CD4-positive, alpha-beta T cell treated with Interferon gamma for 1 hour (primary cell): ENCODE results near the gene SMO.
"Not testable (repeated sequence)": the region's sequence is repeated elsewhere in the genome, so short reads cannot be mapped to it uniquely, and the experiment has no call there.

ENCODE experiments used
- DNase-seq: peaks from one replicate; pipeline ENCODE4 v3.0.0-alpha.2; 2020

Gene SMO

GRCh38 chr7:129210256-129210988, 22.0 kb downstream of the SMO start:
- peak; percentile 58 for DNase-seq

- DNase-seq = no peak
These were observed 22.5 kb downstream of the SMO start for GRCh38 chr7:129210989-129211312.

- DNase-seq = no peak
These were observed 23.7 kb downstream of the SMO start for GRCh38 chr7:129212126-129212525.

- DNase-seq = no peak
These were observed 24.2 kb downstream of the SMO start for GRCh38 chr7:129212596-129212995.

- DNase-seq = no peak
These were observed 25.4 kb downstream of the SMO start for GRCh38 chr7:129213828-129214227.

- not testable (repeated sequence) for DNase-seq
These were observed 27.3 kb downstream of the SMO start for GRCh38 chr7:129215691-129216090.

GRCh38 chr7:129216101-129216715, 27.8 kb downstream of the SMO start:
- not testable (repeated sequence) for DNase-seq

GRCh38 chr7:129216821-129217416, 28.5 kb downstream of the SMO start:
- not testable (repeated sequence) for DNase-seq

GRCh38 chr7:129218514-129219062, 30.2 kb downstream of the SMO start:
- peak; percentile 69 for DNase-seq

- not testable (repeated sequence) for DNase-seq
These were observed 30.7 kb downstream of the SMO start for GRCh38 chr7:129219166-129219565.

- no peak for DNase-seq
These were observed 33.6 kb downstream of the SMO start for GRCh38 chr7:129222064-129222463.

- peak; percentile 97 for DNase-seq
These were observed 36.1 kb downstream of the SMO start, which contains the start of gene AHCYL2 for GRCh38 chr7:129224251-129225205. AHCYL2 (plus strand) TSS chr7:129225030.

GRCh38 chr7:129225206-129225930, 36.9 kb downstream of the SMO start:
- DNase-seq = peak; percentile 51

GRCh38 chr7:129225931-129226572, 37.6 kb downstream of the SMO start:
- DNase-seq = no peak

GRCh38 chr7:129227646-129228578, 39.5 kb downstream of the SMO start:
- DNase-seq = no peak

GRCh38 chr7:129228633-129229032, 40.2 kb downstream of the SMO start:
- DNase-seq = no peak

GRCh38 chr7:129231666-129232065, 43.2 kb downstream of the SMO start:
- no peak for DNase-seq

- no peak for DNase-seq
These were observed 50.1 kb downstream of the SMO start for GRCh38 chr7:129238546-129238945.

GRCh38 chr7:129240119-129240820, 51.8 kb downstream of the SMO start:
- DNase-seq = no peak

- no peak for DNase-seq
These were observed 55.8 kb downstream of the SMO start for GRCh38 chr7:129244220-129244619.
